Loucy (cell line): Measurements from ENCODE around the gene NTHL1.

Experiments
- H2AFZ ChIP-seq: fragments of 200-600 bp; sonication (generic); 2 replicates; pipeline ENCODE4 v1.6.0; 2016; ENCODE audit warnings: antibody characterized with exemption, mild to moderate bottlenecking, low read length, moderate library complexity
- H3F3A ChIP-seq: fragments of 200-600 bp; 2 replicates; pipeline ENCODE4 v1.6.0; 2016; ENCODE audit warnings: antibody characterized with exemption, low read depth, mild to moderate bottlenecking
- H3K27me3 ChIP-seq: fragments of 200-600 bp; sonication (generic); 2 replicates; pipeline ENCODE4 v1.6.1; 2014; ENCODE audit warnings: low read length, mild to moderate bottlenecking; ENCODE audit not compliant: insufficient read depth, poor library complexity, severe bottlenecking
- H3K36me3 ChIP-seq: fragments of 200-600 bp; sonication (generic); 2 replicates; pipeline ENCODE4 v1.6.1; 2016; ENCODE audit warnings: low read length; ENCODE audit not compliant: insufficient read depth
- H3K4me1 ChIP-seq: fragments of 200-600 bp; sonication (generic); 2 replicates; pipeline ENCODE4 v1.5.1; 2014; ENCODE audit warnings: low read length, mild to moderate bottlenecking; ENCODE audit not compliant: insufficient read depth, poor library complexity, severe bottlenecking
- H3K4me2 ChIP-seq: fragments of 200-600 bp; sonication (generic); 2 replicates; pipeline ENCODE4 v1.6.0; 2014; ENCODE audit warnings: antibody characterized with exemption, low read length, low read depth, mild to moderate bottlenecking; ENCODE audit not compliant: poor library complexity, severe bottlenecking
- H3K4me3 ChIP-seq: fragments of 200-600 bp; sonication (generic); 2 replicates; pipeline ENCODE4 v1.5.1; 2014; ENCODE audit warnings: low read length, mild to moderate bottlenecking, mixed read lengths; ENCODE audit not compliant: poor library complexity, severe bottlenecking
- H3K79me2 ChIP-seq: fragments of 200-600 bp; sonication (generic); 2 replicates; pipeline ENCODE4 v1.6.1; 2014; ENCODE audit warnings: low read length; ENCODE audit not compliant: insufficient read depth
- H3K9ac ChIP-seq: fragments of 200-600 bp; sonication (generic); 2 replicates; pipeline ENCODE4 v1.6.0; 2014; ENCODE audit warnings: mild to moderate bottlenecking, low read depth, low read length, moderate library complexity; ENCODE audit not compliant: poor library complexity, severe bottlenecking
- H3K9me2 ChIP-seq: fragments of 200-600 bp; sonication (generic); replicated peaks from 2 replicates; pipeline ENCODE4 v1.6.1; 2016; ENCODE audit warnings: low read depth, low read length, mixed read lengths
- H3K9me3 ChIP-seq: fragments of 200-600 bp; sonication (generic); 2 replicates; pipeline ENCODE4 v1.6.1; 2014; ENCODE audit warnings: mild to moderate bottlenecking, antibody characterized with exemption, low read length, low read depth; ENCODE audit not compliant: insufficient read depth
- H4K20me1 ChIP-seq: fragments of 200-600 bp; sonication (generic); 2 replicates; pipeline ENCODE4 v1.6.0; 2014; ENCODE audit warnings: antibody characterized with exemption, low read length, mild to moderate bottlenecking; ENCODE audit not compliant: insufficient read depth, poor library complexity, severe bottlenecking
- CTCF ChIP-seq: fragments of 200-600 bp; sonication (generic); conservative IDR thresholded peaks from 2 replicates; pipeline ENCODE4 v1.5.1; 2014; ENCODE audit warnings: mild to moderate bottlenecking, antibody characterized with exemption, low read length
- EZH2phosphoT487 ChIP-seq: fragments of 200-600 bp; IDR thresholded peaks from 2 replicates; pipeline ENCODE4 v1.6.1; 2018; ENCODE audit warnings: antibody characterized with exemption, mild to moderate bottlenecking, moderate library complexity, borderline replicate concordance

The NTHL1 gene

GRCh38 chr16:2009791-2010510 is 37.7 kb downstream of the NTHL1 start, which contains the start of gene ZNF598:
ZNF598 (minus strand) TSS chr16:2009821.
- Histone ChIP-seq H3K36me3 (no peaks in the 10 kb centered on the region), H2AFZ (peak within 1 kb of the TSS; percentile 99), H3K79me2 (peaks cover 44% of the 10 kb centered on the region), H3K4me3 (peak within 1 kb of the TSS; percentile 96), H3K9me3 (no peaks in the 10 kb centered on the region), H3K9ac (peak within 1 kb of the TSS; percentile 87), H3K27me3 (no peaks in the 10 kb centered on the region), H4K20me1 (peaks cover 17% of the 10 kb centered on the region), H3K4me2 (peak within 1 kb of the TSS; percentile 95), H3K9me2 (no peaks in the 10 kb centered on the region), H3K4me1 (peaks cover 10% of the 10 kb centered on the region), H3F3A (no peaks in the 10 kb centered on the region)
- TF ChIP-seq EZH2phosphoT487 (no peak), CTCF (no peak)

DNA sequence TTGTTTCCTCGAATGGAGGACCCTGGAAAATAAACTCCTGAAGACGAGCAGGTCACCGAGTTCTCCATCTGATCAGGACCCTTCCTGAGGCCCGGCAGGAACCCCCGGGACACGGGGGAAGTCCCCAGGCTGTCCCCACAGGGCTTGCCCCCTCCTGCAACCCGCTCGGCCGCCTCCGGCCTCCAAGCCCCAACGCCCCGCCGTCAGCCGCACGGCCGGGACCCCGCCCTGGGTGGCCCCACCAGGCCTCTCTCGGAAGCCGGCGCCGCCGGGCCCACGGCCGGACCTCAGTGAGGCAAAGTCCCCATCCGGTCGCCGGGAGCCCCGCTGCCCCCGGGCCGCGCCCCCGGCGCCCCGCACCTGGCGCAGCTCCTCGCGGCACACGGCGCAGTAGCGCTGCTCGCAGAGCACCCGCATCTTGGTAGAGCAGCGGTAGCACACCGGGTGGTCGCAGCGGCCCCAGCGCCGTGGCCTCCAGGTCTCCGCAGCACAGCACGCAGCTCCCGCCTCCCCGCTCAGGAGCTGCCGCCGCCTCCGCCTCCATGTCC is 38.4 kb downstream of the NTHL1 start:
- Histone ChIP-seq H4K20me1 (peaks cover 17% of the 10 kb centered on the region), H3K27me3 (no peaks in the 10 kb centered on the region), H3K9me2 (no peaks in the 10 kb centered on the region), H3K4me1 (peaks cover 10% of the 10 kb centered on the region), H3K9me3 (no peaks in the 10 kb centered on the region), H3F3A (no peaks in the 10 kb centered on the region), H3K4me3 (peak overlapping the region; percentile 80), H3K36me3 (no peaks in the 10 kb centered on the region), H3K4me2 (peak overlapping the region; percentile 95), H3K79me2 (peaks cover 48% of the 10 kb centered on the region), H2AFZ (no peak overlapping the region), H3K9ac (peak overlapping the region; percentile 82)
- no peak for TF ChIP-seq CTCF
- TF ChIP-seq EZH2phosphoT487 = no peak

DNA sequence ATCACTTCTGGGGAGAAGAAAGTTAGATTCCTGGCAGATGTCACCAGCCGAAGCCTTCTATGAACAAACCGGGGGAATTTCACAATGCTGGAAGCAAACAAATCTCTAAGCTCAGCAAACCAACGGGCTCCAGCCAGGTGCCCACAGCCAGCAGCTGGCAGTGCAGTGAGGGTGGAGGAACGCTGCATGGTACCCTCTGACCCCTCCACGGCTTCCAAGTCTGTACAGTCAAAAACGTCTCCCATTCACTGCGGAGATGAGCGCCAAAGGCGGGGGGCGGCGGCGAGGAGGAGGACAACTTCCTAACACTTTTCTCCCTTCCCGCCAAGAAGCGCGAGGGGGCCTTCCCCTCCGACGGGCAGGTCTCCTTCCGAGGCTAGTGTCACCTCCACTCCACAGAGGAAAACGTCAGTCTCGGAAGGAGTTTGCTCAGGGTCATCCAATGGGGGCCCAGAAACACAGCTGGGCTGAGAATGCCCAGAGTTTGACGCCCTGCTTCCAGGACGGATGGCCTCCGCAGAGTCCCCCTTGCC is 38.9 kb downstream of the NTHL1 start:
- H3K9me2 ChIP-seq = no peaks in the 10 kb centered on the region
- peaks cover 10% of the 10 kb centered on the region for H3K4me1 ChIP-seq
- H4K20me1 ChIP-seq = peaks cover 17% of the 10 kb centered on the region
- peak overlapping the region; percentile 80 for H3K4me3 ChIP-seq
- H3K79me2 ChIP-seq = peaks cover 49% of the 10 kb centered on the region
- no peaks in the 10 kb centered on the region for H3F3A ChIP-seq
- H3K9me3 ChIP-seq = no peaks in the 10 kb centered on the region
- peak overlapping the region; percentile 95 for H3K4me2 ChIP-seq
- no peaks in the 10 kb centered on the region for H3K36me3 ChIP-seq
- no peak overlapping the region for H2AFZ ChIP-seq
- TF ChIP-seq CTCF (no peak), EZH2phosphoT487 (no peak)
- H3K9ac ChIP-seq = peak overlapping the region; percentile 82
- no peaks in the 10 kb centered on the region for H3K27me3 ChIP-seq
